NCI-H2107 treated with DMSO at 0.1 percent for 48 hours (cell line): Measurements from ENCODE around the gene MRPL33.
A peak's percentile ranks its signal among the peaks of the same experiment; 100 is the strongest.

ENCODE experiments used
- DNase-seq: peaks from one replicate; lab custom pipeline; 2025; ENCODE audit not compliant: unreplicated experiment; lab: John Stamatoyannopoulos, UW

The MRPL33 gene

DNA sequence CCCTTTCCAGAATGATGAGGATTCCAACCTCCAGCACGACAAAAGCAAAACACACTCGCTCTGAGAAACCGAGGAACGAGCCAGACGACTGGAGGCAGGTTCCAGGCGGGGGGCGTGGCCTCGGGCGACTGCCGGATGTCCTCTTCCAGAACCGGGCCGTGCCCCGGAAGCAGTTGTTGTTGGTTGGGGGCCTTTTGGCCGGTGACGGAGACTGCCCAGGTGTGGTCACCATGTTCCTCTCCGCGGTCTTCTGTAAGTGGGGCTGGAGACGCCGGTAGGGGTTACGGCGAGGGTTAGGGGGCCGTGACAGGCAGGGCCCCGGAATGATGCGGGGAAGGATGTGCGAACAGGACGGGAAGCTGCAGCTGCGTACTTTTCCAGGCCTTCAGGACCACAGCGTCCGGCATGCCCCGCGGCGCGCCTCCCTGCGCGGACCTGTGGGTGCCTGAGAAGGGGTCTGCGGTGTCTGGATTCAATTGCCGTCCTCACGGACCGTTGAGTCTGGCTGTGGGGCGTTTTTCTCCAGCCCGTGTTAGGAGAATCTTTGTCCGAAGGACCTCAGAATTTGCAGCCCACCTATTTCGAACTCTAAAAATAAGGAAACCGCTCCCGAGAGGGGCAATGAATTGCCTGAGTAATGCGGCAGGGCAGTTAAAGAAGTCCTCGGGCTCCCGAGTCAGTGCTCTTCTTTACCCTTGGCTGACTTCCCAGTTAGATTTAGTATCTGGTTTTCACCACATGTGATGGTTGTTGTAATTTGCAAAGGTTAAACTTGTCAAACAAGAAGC lies at the start of gene MRPL33:
TSS of gene MRPL33 (plus strand) at position 172 of the 788 bp plus-strand sequence. CDS start at position 231, 59 bp downstream.
- DNase-seq: peak; percentile 81

DNA sequence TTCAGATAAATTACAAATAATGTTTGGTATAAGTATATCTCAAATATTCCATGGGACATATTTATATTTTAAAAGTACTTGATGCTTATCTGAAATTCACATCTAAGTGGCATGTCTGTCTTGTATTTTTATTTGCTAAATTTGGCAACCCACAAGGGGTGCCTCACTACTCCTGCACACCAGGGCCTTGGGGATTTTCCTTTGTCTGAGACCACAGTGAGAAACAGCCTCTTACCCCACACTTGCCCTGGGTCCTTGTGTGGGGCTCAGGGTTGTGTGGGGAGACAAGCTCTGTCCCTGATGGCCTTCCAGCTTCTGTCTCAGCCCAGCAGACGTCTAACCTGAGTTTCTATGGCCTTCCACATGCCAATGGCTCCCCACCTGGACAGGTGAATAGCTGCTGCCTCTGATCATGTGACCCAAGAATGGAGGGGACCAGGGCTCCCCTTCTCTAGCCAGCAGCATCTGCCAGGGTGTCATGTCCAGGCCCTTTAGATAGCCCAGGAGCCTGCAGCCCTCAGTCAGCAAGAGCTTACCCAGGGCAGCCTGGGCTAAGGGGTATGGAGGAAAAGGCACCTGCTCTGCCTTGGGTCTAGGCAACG lies 49.5 kb upstream of the MRPL33 start:
- DNase-seq: no peak

DNA sequence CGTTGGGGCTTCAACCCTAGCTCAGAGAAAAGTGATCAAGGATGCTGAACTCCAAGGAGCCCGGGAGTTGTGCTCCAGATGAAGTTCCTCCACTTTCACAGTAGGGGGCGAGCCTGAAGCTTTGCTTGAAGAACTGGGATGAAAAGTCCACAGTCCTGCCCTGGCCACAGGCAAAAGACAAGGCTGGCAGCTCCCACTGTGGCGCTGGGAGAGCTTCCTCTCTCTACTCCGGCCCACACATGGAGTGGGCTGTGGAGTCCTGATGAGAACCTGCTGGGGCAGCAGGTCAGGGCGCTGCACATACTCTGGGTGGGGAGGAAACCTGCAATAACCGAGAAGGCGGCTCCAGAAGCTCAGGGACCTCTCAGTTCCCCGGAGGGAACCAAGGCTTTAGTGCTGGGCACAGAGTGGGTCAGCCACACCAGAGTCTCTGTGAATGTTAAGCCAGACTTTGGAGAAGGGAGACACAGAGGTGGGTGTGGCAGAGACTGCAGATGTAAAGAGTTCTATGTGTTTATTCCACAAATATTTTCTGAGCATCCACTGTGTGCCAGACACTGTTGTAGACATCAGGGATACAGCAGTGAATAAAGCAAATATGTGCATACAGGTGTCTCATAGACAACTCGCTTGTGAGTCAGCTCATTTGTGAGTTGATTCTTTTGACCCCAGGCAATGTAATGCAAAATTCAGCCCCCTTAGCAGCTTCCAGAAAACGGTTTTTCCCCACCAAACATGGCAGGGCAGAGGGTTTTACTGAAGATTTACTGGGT lies 48.0 kb upstream of the MRPL33 start:
- DNase-seq: peak; percentile 31

DNA sequence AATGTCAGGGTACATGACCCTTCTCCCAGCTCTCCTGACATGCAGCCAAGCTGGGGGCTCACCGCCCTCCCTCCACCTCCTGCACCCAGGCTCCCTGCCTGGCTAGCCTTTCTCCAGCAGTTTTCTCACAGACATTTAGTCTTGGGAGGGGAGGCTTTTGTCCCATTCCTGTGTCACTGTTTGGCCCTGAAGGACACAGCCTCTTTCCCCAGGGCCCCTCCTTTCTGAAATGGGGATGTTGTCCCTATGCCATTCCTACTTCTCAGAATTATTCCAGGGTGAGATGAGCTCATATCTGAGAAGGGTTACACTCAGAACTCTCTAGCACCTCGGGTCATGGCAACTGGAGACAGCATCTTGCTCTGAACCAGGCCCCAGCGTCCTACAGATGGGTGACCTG lies 47.3 kb upstream of the MRPL33 start:
- no peak for DNase-seq

DNA sequence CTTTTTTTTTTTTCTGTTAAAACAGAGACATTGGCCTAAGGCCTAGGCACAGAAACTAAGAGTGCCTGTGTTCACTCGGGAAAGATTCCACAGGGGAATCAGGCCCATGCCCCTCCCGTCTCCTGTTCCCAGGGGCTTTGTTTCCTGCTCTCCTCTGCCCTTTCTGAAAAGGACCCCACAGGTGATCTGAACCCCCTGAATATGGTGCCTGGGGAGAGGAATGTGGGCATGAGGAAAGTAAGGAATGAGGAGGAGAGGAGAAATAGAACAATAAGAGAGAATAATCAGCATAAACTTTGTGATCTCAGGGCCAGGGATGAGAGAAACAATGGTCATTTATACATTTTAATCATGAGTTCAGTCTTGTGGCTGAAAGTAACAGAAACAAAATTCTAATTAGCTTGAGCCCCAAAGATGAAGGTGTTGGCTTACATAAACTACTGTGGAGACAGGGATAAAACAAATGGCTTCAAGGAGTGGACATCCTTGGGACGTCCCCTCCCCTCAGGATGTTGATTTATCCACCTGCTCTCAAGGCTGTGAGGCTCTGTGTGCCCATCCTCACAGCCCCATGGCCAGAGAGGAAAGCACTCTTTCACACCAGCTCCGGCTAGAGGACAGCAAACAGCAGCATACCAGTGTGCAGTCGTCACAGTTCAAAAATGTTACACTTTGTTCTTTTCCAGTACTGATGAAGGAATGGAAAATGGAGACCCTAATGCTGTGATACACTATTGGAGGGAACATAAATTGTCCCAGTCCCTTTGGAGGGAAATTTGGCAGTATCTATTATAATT lies 46.4 kb upstream of the MRPL33 start:
- DNase-seq: no peak

DNA sequence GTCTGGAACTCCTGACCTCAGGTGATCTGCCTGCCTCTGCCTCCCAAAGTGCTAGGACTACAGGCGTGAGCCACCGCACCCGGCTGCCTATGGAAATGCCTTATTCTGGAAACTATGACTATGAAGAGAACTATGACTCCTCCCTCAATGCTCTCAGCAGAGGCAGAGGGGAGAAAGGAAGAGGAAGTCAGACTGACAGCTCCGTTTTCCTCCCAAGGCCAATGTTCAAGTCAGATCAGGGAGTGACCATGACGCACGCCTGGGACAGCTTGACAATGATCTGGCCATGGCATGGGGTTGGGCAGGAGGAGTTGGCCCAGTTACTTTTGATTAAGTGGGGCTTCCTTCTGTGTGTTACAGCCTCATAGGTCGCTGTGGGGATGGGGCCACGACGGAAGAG lies 44.3 kb upstream of the MRPL33 start:
- no peak for DNase-seq

DNA sequence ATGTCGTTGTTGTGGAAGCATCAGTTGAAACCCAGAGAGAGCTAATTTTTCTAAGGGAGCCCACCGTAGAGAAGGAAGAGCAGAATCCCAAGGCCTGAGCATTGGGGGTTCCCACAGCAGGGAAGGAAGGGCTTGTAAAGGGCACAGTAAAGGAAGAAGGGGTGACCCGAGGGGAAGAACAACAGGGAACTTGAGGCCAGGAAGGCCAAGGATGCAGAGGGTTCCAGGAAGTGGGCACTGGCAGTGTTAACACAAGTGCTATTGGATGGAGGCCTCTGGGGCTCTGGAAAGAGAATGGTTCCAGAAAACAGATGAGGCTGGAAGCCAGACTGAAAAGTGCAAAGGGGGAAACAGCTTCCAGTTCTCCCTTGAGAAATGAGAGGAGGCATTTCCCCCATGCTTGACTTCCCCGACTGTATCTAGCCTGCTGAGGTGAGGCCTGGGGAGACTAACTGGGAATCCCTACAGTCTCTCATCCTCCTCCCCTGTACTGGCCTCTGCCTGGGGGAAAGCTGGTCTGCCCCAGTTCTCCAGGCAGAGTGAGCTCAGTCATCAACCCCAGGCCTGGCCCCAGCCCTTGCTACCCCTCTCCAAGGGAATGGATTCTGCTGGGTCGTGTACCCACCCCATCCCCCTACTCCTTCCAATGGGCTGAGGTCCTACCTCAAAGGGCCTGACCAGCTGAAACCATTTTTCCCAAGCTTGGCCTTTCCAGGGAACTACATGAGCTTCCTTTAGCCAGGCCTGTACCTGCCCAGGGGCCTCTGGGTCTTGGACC lies 43.2 kb upstream of the MRPL33 start:
- no peak for DNase-seq

DNA sequence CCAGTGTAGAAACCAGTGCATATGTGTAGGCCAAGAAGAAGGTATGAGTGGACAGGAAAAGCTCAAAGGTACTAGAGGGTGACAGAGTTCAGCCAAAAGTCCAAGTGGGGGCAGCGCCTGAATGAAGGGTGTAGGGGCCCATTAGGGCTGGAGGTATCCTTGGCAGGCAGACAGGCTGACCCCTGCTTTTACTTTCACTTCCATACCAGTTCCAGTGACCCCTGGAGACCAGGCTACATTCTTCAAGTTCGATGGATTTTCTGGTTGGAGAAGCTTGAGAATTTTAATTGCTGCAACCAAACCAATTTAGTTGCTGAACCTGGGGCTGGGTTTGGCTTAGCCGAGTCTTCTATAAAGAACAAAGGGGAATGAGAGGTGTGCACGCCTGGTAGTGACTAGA lies 42.3 kb upstream of the MRPL33 start:
- DNase-seq: no peak

DNA sequence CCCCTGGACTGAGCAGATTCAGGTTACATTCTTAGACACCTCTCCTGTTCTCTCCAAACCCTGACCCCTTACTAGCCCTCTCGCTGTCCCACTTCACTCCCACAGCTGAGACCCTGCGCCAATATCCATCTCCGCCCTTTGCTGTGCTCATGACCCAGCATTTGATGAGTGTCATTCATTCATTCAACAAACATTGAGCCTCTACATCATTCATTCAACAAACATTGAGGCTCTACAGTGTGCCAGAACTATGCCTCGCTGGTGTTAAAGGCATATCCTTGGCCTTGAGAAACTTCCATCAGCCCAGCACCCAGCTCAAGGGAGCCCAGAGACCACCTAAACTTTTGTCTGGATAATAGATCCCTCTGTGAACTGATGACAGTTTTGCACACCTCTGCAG lies 41.9 kb upstream of the MRPL33 start:
- DNase-seq: no peak

DNA sequence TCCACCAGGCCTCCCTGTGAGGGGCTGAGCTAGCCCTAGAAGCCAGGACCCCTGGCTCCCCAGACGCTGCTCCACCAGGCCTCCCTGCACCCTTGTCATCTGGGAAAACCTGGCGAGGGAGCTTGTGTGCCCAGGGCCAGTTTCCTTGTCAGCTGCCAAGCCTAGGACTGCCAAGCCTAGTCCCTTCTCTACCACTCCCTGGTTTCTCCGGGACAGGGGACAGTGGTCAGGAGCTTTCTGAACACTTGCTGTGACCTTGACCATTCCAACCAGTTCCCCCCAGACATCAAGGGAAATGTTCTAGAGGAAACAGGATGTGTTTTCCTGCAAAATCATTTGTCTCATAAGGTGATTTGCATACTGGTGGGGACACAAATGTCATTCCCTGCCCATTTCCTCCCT lies 41.3 kb upstream of the MRPL33 start:
- DNase-seq: no peak

DNA sequence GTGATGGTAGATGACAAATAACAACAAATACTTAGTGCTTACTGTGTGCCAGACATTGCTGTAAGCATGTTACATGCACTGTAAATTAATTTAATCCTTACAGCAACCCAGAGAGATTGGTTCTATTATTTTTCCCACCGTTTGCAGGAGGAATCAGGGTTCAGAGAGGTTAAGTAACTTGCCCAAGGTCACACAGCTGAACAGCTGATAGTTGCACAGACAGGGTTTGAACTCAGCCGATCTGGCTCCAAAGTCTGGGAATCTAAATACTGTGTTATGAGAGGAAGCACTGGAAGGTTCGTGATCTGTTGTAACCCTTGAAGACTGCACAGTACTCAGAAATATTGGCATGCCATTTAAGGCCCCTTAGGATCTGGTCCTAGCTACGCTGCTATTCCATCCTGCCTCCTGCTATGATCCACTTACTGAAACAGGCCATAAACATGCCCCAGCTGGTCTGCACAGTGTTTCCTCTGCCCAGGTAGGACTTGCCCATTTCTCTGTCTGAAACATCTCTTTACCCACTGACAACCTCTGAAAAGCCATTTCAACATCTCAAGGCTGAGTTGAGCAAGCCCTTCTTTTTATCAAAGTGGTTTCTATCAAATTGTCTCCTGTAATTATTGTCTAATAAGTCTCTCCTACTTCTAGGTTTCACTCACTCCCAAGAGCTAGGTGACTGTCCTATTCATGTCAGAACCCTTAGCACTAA lies 40.4 kb upstream of the MRPL33 start:
- no peak for DNase-seq

DNA sequence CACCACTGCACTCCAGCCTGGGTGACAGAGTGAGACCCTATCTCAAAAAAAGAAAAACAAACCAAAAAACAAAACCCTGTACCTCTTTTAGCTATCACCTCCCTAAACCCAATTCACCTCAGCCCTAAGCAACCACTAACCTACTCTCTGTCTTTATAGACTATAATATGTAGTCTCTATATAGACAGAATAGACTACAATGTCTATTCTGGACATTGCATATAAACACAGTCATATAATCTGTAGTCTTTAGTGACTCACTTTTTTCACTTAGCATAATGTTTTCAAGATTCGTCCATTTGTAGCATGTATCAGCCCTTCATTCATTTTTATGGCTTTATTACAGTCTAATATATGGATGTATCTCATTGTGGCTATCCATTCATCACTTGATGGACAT lies 37.2 kb upstream of the MRPL33 start:
- DNase-seq: no peak

DNA sequence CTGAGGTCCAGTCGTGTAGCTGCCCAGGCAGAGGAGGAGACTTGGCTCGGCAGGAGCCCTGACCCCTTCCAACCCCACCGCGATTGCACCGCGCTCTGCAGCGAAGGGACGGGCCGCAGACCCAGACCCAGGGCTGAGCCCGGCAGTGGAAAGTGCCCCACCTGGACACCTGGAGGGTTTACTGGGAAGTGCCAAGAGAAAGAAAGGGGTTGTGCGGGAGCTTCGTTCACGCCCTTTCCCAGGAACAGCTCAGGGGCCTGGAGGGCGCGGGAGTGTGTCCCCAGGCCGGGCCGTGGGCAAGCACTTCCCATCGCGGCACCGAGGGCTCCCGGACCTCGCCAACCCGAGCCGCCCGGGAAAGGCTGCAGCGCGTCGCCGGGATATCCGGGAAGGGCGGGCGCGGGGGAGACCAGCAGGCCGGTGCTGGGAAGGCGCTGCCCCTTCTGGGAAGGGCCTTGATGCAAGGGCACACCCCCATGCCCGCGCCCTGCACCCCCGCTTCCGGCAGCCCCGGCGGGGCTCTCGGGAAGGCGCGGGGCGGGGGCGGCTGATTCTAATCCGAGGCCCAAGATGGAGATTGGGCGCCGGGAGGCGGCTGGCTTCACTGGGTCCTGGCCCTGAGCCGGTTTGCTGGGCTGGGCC lies 36.1 kb upstream of the MRPL33 start:
- DNase-seq: no peak

DNA sequence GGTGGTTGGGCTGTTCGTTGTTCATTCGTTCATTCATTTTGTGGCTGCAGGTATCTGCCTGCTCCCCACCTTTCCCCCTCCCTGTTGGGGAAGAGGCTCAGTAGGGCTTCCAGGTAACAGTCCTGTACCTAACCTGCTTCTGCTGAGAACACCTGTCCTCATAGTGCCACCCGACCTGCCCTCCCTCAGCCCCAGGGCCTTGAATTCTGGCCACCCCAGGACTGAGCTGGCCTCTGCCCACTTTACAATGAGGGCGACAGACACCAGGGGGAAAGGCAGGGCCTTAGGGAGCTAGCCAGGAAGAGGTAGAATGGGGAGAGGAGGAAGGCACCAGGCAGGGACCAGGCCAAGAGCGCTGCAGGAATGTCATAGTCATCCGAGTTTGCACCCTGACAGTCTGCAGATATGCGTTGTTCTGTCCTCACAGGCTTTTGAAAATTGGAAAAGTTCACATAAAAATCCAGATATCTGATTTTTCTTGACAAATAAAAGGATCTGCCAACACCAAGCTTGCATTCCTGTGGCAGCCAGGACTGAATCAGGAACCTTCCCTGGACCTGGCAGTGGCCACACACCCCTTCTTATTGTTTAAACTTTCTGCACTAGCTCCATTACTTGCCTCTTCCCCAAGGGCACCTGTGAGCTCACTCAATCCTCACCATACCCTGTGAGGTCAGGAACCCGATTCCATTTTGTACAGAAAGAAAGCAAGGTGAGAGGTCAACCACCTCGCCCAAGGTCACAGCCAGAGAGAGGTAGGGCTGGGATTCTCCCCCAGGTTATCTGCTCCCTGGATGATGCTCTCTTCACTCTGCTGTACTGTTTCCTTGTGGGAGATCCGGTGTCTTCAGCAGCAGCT lies 35.3 kb upstream of the MRPL33 start:
- DNase-seq: no peak

DNA sequence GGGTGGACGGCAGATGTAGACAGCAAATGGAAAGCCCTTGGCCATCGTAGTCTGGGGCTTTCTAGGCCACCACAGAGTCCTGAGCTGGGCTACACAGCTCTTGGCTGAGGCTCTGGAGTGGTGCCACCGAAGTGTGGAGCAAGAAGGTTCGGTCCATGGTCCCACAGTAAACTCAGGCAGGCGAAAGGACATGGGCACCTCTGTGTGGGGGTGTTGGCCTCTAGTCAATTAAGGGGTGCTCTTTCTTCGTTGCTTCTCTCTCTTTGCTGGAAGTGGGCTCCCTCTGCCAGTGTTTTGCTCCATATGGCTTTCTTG lies 34.7 kb upstream of the MRPL33 start:
- DNase-seq: no peak

DNA sequence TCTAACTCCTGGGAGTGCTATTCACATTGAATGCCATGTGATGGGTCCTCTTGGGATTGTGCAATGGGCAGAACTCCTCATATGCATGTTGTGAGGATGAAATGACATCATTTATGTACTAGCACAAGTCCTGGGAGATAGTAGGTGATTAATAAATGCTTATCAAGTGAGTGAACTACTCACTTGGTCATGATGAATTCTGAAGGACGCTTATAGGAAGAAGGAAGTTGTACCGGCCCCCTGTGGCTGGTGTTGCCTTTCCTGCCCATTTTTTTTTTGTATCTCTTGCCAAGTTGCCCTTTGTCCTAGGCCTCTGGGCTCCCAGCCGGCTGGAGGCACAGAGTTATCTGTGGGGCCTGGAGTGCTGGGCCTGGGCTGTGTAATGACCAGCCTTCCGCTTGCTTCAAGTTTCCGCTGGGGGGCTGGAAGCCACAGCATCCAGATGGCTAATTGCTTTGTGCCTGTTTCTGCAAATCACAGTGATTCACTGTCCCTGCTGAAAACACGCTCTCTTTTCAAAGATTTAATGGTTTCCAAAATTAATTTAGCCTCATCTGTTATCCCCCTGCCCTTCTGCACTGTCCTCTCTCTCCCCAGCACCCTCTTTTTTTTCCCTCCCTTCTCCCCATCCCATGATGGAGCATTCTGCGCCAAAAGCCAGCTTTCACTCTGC lies 33.7 kb upstream of the MRPL33 start:
- DNase-seq: no peak

DNA sequence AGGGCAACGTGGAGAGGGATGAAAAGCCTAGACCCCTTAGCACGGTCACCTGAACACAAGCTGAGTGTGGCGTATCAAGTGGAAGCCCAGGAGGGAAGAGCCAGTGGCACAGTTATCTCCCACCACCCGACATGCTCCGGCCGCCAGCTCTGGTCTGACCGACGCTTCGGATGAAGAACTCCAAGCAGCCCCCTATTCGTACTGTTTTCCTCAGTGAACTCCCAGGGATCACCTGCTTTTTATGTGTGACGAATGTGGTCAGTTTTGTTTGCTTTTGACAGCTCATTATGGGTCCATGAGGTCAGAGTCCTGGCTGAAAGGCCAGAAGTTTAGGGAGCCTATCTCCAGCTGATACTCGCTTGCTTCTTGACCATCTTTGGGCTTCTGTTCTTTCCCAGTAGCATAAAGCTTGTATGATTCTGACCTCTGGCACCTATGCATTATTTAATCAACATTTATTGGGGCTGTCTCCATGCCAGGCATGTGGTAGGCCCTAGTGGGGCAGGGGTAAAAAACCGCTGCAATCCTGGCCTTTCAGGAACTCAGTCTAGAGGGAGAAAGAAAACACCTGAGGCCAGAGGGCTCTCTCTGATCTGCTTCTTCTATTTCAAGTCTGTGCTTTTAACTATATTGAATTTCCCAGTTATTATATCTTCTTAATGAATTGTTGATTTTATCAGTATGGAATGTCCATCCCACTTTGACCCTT lies 33.0 kb upstream of the MRPL33 start:
- DNase-seq: no peak

DNA sequence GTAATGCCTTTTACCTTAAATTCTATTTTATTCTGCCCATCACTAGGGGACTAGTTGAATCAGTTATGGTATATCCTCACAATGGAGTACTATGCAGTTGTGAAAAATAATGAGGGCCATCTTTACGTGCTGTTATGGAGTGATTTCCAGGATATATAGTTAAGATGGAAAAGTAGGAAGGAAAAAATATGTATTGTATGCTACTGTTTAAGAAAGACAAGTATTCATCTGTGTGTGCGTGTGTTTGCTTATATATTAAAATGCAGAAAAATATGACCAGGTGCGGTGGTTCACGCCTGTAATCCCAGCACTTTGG lies 32.5 kb upstream of the MRPL33 start:
- DNase-seq: no peak
